Left renal pelvis (tissue), 4 donors: ENCODE results near the gene B3GALT4. TPM values are rescaled to one million over a fixed set of nuclear protein-coding genes. Genes with fewer than 3 reads are reported as not detected.
"Not testable (repeated sequence)": the region's sequence is repeated elsewhere in the genome, so short reads cannot be mapped to it uniquely, and the experiment has no call there.

Source experiments
- DNase-seq, 4 donors: peaks; one replicate each; pipeline ENCODE4 v3.0.0-alpha.2; 2013; ENCODE audit warnings: low read depth in 4 of 4, low spot score in 3 of 4
- polyA plus RNA-seq, 4 donors: library from polyadenylated mRNA; unstranded; fragments of 120-200 nt; gene quantifications; one replicate each; pipeline ENCODE4 v1.2.1, GENCODE V29; 2013; ENCODE audit not compliant: insufficient read length in 4 of 4

The B3GALT4 gene, protein sequence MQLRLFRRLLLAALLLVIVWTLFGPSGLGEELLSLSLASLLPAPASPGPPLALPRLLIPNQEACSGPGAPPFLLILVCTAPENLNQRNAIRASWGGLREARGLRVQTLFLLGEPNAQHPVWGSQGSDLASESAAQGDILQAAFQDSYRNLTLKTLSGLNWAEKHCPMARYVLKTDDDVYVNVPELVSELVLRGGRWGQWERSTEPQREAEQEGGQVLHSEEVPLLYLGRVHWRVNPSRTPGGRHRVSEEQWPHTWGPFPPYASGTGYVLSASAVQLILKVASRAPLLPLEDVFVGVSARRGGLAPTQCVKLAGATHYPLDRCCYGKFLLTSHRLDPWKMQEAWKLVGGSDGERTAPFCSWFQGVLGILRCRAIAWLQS
- 1 to 10 TPM; 2.5 to 5.0 (median 3.8) TPM for polyA plus RNA-seq

DNA sequence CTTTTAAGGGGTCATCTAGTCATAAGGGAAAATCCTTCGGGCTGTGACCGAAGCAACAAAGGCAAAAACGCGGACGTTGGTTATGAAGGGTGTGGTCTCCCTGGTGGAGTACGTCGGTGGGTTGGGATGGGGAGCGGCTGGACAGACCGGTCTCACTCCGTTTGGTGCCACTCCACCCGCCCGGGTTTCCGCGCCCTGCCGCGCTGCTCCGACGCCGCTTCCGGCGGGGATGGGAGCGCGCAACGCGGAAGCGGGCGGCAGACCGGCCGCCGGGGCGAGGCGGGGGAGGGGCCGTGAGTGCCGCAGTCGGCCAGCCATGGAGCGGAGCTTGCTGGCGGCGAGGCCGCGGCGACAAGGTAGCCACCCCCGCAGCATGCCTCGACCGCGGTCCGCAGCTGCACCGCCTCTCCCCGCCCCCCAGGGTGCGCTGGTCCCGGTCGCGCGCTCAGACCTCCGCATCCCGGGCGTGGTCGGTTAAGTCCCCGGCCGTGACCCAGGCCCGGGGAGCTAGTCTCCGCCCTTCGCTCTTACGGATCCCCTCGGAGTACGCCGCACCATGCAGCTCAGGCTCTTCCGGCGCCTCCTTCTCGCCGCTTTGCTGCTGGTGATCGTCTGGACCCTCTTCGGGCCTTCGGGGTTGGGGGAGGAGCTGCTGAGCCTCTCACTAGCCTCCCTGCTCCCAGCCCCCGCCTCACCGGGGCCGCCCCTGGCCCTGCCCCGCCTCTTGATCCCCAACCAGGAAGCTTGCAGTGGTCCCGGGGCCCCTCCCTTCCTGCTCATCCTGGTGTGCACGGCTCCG, at the start of gene B3GALT4:
Gene B3GALT4 (plus strand): TSS at position 260 of the 799 bp plus-strand sequence. CDS start 297 bp downstream, at position 557.
- DNase-seq, result peak in 3 of 4 donors; percentile 36 to 53 (median 48)

DNA sequence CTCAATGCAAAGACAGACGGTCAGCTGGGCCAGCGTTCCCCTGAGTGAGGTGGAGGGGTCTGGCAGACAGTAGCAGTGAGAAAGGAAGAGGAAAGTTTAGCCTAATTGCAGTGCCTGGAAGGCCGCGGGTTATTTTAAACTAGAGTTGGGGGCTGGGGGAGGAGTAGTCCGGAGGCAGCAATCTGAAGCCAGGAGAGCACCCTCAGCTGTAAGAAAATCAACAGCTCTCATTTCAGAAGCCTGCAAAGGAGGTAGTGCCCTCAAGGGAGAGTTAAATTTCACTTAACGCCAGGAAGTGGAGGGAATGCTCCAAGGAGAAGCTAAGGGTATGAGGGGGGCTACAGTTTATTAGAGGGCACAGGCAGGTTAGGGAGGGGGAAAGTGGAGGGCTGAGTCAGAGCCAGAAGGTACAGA, 41.7 kb upstream of the B3GALT4 start:
- DNase-seq, result peak in 1 of 4 donors; percentile 25

DNA sequence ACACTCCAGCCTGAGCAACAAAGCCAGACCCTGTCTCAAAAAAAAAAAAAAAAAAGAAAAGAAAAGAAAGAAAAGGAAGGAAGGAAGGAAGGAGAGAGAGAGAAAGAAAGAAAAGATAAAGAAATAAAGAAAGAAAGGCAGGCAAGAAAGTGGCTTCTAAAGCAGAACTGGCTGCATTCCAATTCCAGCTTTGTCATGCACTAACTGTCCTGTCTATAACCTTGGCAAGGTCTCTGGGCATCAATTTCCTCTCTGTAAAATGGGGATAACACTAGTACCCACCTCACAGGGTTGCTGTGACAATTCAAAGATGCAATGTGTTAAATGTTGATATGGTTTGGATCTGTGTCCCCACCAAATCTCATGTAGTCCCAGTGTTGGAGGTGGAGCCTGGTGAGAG, 40.6 kb upstream of the B3GALT4 start:
- no peak for DNase-seq

DNA sequence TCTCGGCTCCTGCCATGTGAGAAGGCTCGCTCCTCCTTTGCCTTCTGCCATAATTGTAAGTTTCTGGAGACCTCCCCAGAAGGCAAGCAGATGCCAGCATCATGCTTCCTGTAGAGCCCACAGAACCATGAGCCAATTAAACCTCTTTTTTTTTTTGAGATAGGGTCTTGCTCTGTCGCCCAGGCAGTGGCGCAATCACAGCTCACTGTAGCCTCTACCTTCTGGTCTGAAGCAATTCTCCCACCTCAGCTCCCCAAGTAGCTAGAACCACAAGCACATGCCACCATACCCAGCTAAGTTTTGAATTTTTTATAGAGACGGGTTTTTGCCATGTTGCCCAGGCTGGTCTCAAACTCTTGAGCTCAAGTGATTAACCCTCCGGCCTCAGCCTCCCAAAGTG, 40.1 kb upstream of the B3GALT4 start:
- DNase-seq, result no peak

DNA sequence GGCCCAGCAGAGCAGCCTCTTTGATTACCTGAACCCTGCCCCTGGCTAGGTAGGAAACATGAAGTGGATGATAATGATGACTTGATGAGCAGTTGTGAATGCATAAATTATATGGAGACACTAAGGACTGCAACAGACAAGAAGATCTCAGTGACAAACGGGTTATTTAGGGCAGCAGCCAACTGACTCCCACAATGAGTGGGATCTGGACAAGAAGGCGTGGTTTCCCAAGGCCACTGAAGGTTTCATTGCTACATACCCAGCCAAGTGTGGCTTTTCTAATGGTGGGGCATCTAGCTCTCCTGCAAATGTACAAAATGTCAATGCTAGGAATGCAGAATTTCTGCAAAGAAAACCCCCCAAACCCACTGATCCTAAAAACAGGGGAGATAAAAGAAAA, 39.2 kb upstream of the B3GALT4 start:
- DNase-seq, result no peak

DNA sequence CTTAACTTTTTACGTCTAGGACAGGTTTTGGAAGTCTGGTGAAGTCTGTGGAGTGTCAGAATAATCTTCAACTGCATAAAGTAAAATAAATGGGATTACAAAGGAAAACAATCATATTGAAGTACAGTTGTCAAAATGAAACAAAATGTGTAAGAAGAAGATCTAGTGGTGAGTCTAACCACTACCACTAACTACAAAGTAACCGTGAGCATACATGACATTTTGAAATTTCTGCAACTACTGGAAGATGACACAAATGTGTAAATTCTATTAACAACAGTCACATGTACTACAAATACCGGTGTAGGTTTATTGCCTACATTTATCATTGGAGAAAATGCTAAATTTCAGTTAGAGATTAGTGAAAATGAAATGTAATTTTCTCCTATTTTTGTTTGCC, 35.0 kb upstream of the B3GALT4 start:
- no peak for DNase-seq

DNA sequence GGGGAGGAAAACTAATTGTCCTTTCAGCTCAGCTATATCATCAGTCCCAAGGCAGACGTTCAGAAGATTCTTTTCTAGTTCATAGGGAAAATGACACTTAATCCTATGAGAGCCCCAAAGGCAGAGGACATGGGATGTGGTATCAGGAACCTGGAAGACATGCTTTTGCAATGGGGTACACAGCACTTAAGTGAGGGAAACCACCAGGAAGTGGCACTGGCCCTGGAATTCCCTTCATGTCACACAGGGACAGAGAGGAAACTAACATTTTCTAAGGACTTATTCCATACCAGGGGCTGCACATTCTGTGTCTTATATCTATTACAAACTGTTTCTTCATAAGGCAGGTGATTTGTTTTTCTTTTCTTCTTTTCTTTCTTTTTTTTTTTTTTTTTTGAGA, 33.4 kb upstream of the B3GALT4 start:
- no peak for DNase-seq

DNA sequence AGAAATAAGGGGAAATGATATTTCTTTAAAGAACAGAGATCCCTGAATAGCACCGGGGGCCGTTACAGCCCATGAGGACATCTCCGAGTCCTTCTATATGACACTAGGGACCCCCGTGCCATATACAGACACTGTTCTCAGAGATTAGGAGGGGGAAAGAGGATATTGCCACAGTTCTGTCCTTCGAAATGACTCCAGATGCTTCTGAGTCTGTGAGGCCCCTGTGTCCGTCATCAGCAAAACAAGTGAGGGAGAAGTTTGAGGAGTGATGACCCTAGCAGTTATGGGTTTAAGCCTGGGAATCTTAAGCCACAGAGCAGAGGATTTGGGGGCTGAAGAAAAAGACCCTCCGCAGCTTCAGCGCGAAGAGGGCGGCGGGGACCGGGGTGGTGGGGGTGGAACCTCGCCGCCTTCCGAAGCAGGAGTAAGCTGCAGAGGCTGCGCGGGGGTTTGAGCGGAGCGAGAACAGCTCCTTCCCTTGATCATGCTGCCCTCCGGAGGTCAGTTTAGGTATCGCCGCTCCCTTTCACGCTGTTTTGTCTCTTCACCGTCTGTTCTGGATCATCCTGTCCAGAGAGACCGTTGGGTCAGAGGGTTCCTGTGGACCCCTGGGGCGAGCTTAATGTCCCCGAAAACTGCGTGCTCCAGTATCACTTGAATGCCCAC, 28.8 kb upstream of the B3GALT4 start:
- DNase-seq, result peak; percentile 80 to 81 (median 80)

DNA sequence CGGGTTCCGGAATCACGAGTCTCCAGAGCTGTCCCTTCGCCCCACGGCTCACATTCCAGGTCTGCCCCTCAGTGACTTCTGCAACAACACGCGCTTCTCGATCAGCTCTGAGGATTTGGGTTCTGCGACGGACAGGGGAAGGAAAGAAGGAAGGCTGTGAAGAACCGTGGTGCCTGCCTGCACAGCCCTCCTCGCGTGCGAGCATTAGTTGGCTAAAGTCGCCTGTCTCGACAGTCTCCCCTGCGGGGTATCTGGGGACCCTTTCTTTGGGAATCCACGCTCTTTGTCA, 28.3 kb upstream of the B3GALT4 start:
- no peak for DNase-seq

DNA sequence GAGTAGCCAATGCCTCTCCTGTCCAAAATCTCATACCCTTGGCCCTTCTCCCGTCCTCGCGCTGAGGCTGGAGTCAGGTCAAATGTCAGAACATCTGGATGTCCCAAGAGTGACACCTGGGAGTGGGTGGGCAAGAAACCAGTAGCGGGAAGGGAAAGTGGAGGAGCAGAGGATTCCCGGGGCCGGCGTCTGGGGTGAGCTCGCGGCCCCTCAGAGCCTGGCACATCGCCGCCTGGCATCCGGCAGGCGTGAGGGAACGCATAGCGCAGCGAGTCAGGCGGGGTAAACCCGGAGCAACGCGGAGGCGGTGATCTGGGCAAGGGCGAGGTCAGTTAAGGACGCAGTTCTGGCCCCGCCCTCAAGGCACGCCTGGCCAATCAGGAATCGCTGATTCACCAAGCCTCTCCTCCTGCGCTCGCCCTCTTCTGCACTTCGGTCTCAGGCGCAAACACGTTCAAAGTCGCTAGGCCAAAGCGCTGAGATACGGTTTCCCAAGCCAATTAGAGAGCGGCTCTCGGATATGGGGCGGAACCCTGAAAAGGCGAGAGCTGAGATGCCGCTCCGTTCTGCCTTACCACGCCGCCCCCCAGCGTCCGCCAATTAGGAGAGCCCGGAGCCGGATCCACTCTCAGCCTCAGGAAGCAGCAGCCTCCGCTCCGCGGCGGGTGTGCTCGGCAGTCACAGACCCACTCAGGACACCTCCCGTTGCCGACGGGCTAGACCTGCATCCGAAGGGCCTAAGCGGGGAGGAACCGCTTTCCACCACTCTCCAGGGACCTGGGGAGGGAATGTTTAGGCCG, 27.8 kb upstream of the B3GALT4 start:
- DNase-seq, result peak; percentile 92 to 97 (median 93)

DNA sequence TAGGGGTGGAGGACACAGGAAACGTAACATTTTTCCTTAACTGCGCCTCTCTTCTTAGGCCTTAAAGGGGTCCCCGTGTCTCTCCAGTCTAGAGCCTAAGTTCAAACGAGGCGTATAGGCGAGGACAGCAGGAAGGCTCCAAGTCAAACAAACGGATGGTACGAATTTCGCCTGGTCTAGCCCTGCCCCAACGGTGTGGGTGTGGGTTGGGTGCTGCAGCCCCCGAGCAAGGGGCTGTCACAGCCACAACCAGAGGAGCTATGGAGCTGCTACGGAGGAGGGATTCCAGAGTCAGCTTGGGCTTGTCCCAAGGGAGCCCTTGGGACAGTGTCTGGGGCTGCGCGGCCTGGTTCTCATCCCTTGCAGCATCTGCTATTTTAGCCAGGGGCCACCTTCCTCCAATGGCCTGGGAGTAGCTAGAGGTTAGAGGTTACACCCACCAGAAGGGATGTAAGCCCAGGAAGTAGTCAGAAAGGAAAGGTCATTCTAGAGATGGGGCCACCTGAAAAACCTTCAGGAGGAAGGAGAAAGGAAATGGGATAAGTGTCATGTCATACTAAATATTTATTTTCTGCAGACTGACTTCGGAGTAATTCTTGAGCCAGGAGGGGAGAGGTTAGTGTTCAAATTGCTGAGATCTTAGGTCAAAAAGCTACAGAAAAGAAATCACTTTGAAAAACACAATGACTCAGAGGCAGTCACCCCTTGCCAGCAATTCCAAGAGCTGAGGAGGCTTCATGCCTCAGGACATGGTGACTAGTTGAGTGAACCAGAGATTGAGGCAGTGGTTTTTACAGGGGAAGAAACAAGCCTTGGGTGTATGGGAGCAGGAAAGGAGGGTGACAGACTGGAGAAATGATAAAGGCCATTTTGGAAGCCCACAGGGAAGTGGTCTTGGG, 26.9 kb upstream of the B3GALT4 start:
- DNase-seq, result no peak

DNA sequence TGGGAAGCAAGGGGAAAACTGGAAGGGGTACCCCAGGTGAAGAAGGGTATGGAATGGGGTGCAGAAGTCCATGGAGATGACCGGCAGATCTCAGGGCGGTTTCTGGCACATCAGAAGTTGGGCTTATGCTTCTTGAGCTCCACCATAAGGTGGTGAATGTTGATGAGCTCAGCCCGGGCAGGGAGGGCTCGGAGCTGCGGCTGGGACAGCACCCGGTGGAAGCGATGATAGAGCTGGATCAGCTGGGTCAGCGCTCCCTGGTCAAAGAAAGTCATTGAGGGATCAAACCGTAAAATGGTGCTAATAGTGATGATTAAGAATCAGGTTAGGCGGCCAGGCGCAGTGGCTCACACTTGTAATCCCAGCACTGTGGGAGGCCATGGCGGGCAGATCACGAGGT, 26.2 kb upstream of the B3GALT4 start:
- DNase-seq, result no peak

DNA sequence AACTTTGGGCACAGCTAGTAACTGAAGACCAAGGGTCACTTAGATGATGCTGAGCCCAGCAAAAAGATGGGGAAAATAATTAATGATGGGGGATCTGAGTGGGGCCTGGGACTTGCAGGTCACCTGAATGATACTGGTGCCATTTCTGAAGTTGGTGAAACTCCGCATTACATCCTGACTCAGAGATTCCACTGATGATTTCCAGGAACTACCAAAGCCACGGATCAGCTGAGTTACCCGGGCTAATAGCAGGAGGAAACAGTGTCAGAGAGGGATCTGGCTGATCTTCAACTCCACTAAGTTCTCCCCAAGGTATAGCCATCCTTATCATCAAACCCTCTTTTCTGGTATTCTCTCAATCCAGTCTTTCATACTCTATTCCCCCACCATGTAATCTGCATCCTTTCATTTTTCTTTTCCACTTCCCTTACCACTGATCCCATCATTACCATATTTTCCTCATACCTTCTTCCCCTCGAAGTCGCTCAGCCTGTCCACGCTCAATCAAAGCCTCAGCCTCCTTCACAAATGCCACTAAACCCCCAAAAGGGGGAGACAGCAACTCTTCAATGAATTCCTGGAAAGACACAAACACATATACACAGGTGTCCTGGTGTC, 25.4 kb upstream of the B3GALT4 start:
- no peak for DNase-seq

DNA sequence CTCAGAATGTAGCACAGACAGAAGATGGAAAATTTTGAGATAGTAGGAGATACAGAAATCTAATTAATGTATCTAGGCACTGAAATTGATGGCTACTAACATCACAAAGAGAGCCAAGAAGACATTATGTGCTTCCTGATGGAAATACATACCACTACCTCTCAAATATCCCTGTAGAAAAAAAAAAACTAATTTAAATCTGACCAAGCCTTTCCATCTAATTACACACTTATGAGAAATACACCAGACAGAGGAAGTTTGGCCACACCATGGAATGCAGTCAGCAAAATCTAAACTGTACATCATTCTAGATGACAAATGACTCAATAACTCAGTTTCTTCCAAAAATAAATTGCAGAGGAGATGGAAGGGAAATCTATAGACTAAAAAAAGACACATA, 24.2 kb upstream of the B3GALT4 start:
- DNase-seq, result no peak

DNA sequence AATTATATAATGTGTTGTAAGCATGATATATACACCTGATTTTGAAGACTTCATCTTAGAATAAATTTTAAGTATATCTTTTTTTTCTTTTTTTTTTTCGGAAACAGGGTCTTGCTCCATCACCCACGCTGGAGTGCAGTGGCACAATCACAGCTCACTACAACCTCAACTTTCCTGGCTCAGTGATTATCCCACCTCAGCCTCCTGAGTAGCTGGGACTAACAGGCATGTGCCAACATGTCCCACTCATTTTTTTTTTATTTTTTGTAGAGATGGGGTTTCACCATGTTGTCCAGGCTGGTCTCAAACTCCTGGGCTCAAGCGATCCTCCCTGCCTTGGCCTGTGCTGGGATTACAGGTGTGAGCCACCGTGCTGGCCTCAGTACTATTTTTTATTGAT, 22.3 kb upstream of the B3GALT4 start:
- no peak for DNase-seq

DNA sequence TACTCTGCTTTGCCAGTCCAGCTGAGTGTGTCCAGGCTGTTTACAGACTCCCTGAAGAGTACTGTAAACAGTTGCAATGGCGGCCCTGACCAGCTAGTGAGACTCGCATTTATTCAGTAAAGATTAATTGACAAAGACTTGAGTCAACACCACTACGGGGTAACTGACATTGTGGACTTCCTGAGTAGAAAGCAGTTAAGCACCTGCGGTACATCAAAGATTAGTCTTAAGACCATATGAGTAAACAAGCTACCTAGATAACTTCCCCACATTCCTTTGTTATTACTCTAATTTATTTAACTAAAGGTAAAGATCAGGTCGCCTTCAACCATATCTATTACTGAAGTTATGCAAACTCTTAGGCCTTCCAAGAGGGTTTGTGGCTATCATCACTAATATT, 17.9 kb upstream of the B3GALT4 start:
- DNase-seq, result no peak

DNA sequence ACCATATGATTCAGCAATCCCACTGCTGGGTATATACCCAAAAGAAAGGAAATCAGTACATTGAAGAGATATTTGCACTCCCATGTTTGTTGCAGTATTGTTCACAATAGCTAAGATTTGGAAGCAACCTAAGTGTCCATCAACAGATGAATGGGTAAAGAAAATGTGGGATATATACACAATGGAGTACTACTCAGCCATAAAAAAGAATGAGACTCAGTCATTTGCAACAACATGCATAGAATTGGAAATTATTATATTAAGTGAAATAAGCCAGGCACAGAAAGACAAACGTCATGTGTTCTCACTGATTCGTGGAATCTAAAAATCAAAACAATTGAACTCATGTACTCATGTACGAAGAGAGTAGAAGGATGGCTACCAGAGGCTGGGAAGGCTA, 14.4 kb upstream of the B3GALT4 start:
- DNase-seq, result not testable (repeated sequence)

DNA sequence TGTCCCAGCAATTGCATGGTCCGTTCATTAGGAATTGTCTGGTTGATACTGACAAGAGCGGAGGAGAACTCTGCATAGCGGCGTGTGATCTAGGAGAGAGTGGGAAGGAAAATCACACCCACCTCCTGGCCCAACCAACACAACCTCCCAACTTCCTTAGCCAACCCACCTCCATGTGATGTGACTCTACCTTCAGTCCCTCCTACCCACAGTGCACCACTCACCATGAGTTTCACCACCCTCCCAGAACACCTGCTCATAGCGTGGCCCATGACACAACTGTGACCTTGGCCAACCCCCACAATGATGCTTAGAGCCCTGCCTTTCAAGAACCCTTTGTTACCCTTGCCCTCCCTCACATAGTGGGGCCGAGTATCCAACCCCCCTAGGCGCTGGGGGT, 12.9 kb upstream of the B3GALT4 start:
- no peak for DNase-seq

DNA sequence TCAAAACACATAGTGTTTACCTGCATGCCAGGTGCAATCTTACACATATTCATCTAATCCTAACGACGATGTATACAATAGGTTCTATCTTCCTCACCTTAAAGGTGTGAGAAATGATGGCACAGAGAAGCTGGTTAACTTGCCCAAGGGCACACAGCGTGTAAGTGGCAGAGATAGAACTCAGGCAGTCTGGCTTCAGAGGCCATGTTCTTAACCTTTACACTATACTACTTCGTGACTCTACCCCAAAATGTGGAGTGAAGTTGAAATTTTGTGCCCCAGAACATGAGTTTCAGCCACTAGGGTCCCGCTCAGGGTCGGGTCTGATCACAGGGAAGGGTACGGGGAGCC, 5.8 kb upstream of the B3GALT4 start:
- DNase-seq, result no peak
